Activated CD4-positive, alpha-beta T cell treated with anti-CD3 and anti-CD28 coated beads for 48 hours (primary cell): ENCODE measurements around the gene FITM1.
A peak's percentile ranks its signal among the peaks of the same experiment; 100 is the strongest.

Source experiments
- DNase-seq: peaks from one replicate; pipeline ENCODE4 v3.0.0-alpha.2; 2020

The FITM1 gene

GRCh38 chr14:24141097-24141880 is 10.8 kb downstream of the FITM1 start, which contains the start of gene EMC9:
EMC9 (minus strand) TSS chr14:24141591; CDS start chr14:24141304, 287 bp downstream.
- DNase-seq = peak; percentile 100

- DNase-seq = no peak
Measured at GRCh38 chr14:24143511-24143910, 13.1 kb downstream of the FITM1 start.

GRCh38 chr14:24144451-24144850 is 14.0 kb downstream of the FITM1 start:
- DNase-seq = no peak

GRCh38 chr14:24145219-24145618 is 14.8 kb downstream of the FITM1 start:
- no peak for DNase-seq

- no peak for DNase-seq
Measured at GRCh38 chr14:24145690-24146452, 15.4 kb downstream of the FITM1 start.

GRCh38 chr14:24146453-24146977 is 16.1 kb downstream of the FITM1 start, which contains the start of gene PSME2:
PSME2 (minus strand) TSS chr14:24146610; CDS start chr14:24146581, 29 bp downstream.
- peak; percentile 94 for DNase-seq

- peak; percentile 99 for DNase-seq
Measured at GRCh38 chr14:24146978-24147760, 16.7 kb downstream of the FITM1 start, which contains the start of gene RNF31. RNF31 (plus strand) TSS chr14:24147498; CDS start chr14:24147699, 201 bp downstream.

GRCh38 chr14:24147761-24148428 is 17.4 kb downstream of the FITM1 start:
- peak; percentile 21 for DNase-seq

- DNase-seq = no peak
Measured at GRCh38 chr14:24149302-24149969, 19.0 kb downstream of the FITM1 start.

GRCh38 chr14:24150061-24150460 is 19.6 kb downstream of the FITM1 start:
- DNase-seq = no peak

GRCh38 chr14:24150567-24150966 is 20.1 kb downstream of the FITM1 start:
- DNase-seq = no peak

GRCh38 chr14:24150993-24151392 is 20.5 kb downstream of the FITM1 start:
- no peak for DNase-seq

- no peak for DNase-seq
Measured at GRCh38 chr14:24151404-24152080, 21.1 kb downstream of the FITM1 start.

- no peak for DNase-seq
Measured at GRCh38 chr14:24155100-24155499, 24.6 kb downstream of the FITM1 start.

- no peak for DNase-seq
Measured at GRCh38 chr14:24156840-24157239, 26.4 kb downstream of the FITM1 start.

- no peak for DNase-seq
Measured at GRCh38 chr14:24157331-24157730, 26.9 kb downstream of the FITM1 start.

- no peak for DNase-seq
Measured at GRCh38 chr14:24159777-24160498, 29.5 kb downstream of the FITM1 start.

- no peak for DNase-seq
Measured at GRCh38 chr14:24160499-24160849, 30.0 kb downstream of the FITM1 start.

- peak; percentile 98 for DNase-seq
Measured at GRCh38 chr14:24160850-24161804, 30.7 kb downstream of the FITM1 start, which contains the start of gene IRF9. IRF9 (plus strand) TSS chr14:24161265; CDS start chr14:24162145, 880 bp downstream.
